GM23338 (cell line): ENCODE results near the gene PRELID3B. TPM values are rescaled to one million over a fixed set of nuclear protein-coding genes. Genes with fewer than 3 reads are reported as not detected.
A peak's percentile ranks its signal among the peaks of the same experiment; 100 is the strongest.

Experiments
- ATAC-seq: fragments of 200-7000 bp; cut with Tn5 transposase; 3 replicates; pipeline ENCODE4 v1.9.1; 2020
- DNase-seq: peaks from one replicate; pipeline ENCODE4 v3.0.0-alpha.2; 2015; ENCODE audit warnings: low spot score
- H2AFZ ChIP-seq: fragments of 200-600 bp; sonication (generic); 2 replicates; pipeline ENCODE4 v1.8.0; 2016; ENCODE audit warnings: antibody characterized with exemption, mild to moderate bottlenecking, moderate library complexity
- H3F3A ChIP-seq: fragments of 200-600 bp; sonication (generic); replicated peaks from 2 replicates; pipeline ENCODE4 v1.8.0; 2017; ENCODE audit warnings: antibody characterized with exemption, mixed run types, low read depth
- H3K27ac ChIP-seq: fragments of 200-600 bp; sonication (generic); 2 replicates; pipeline ENCODE4 v1.6.1; 2016; ENCODE audit warnings: low read depth
- H3K27me3 ChIP-seq: fragments of 200-600 bp; sonication (generic); 2 replicates; pipeline ENCODE4 v1.8.0; 2016; ENCODE audit warnings: mild to moderate bottlenecking, mixed run types, moderate library complexity; ENCODE audit not compliant: insufficient read depth
- H3K36me3 ChIP-seq: fragments of 200-600 bp; sonication (generic); 2 replicates; pipeline ENCODE4 v1.8.0; 2016; ENCODE audit warnings: mild to moderate bottlenecking; ENCODE audit not compliant: insufficient read depth
- H3K4me1 ChIP-seq: fragments of 200-600 bp; sonication (generic); 2 replicates; pipeline ENCODE4 v1.8.0; 2016; ENCODE audit warnings: mild to moderate bottlenecking, moderate library complexity; ENCODE audit not compliant: insufficient read depth
- H3K4me2 ChIP-seq: fragments of 200-600 bp; sonication (generic); 2 replicates; pipeline ENCODE4 v1.7.1; 2017; ENCODE audit warnings: mixed run types
- H3K4me3 ChIP-seq: fragments of 200-600 bp; sonication (generic); 2 replicates; pipeline ENCODE4 v1.6.1; 2016; ENCODE audit warnings: mixed run types
- H3K79me2 ChIP-seq: fragments of 200-600 bp; sonication (generic); replicated peaks from 2 replicates; pipeline ENCODE4 v1.8.0; 2017; ENCODE audit warnings: mild to moderate bottlenecking; ENCODE audit not compliant: insufficient read depth
- H3K9me2 ChIP-seq: fragments of 200-600 bp; sonication (generic); 2 replicates; pipeline ENCODE4 v1.8.0; 2017; ENCODE audit not compliant: insufficient read depth
- H4K20me1 ChIP-seq: fragments of 200-600 bp; sonication (generic); replicated peaks from 2 replicates; pipeline ENCODE4 v1.8.0; 2017; ENCODE audit warnings: mild to moderate bottlenecking; ENCODE audit not compliant: insufficient read depth
- H3K27ac Mint-ChIP-seq: 2 replicates; pipeline ENCODE4 v1.8.0; 2020; ENCODE audit warnings: inconsistent platforms, mild to moderate bottlenecking, moderate library complexity, mixed read lengths
- H3K27me3 Mint-ChIP-seq: 3 replicates; pipeline ENCODE4 v1.8.0; 2022; ENCODE audit warnings: low read depth, mild to moderate bottlenecking, moderate library complexity, mixed read lengths, inconsistent platforms; ENCODE audit not compliant: insufficient read depth, poor library complexity
- H3K36me3 Mint-ChIP-seq: 3 replicates; pipeline ENCODE4 v1.8.0; 2021; ENCODE audit warnings: low read depth, mild to moderate bottlenecking, inconsistent platforms, moderate library complexity, mixed read lengths
- H3K4me1 Mint-ChIP-seq: 3 replicates; pipeline ENCODE4 v1.8.0; 2020; ENCODE audit warnings: mild to moderate bottlenecking, inconsistent platforms, mixed read lengths
- H3K4me3 Mint-ChIP-seq: 3 replicates; pipeline ENCODE4 v1.8.0; 2021; ENCODE audit warnings: moderate library complexity, mild to moderate bottlenecking, inconsistent platforms, mixed read lengths
- H3K9me3 Mint-ChIP-seq: 3 replicates; pipeline ENCODE4 v1.8.0; 2020; ENCODE audit warnings: moderate library complexity, mild to moderate bottlenecking, inconsistent platforms, mixed read lengths
- CREB1 ChIP-seq: fragments of 250-450 bp; sonication (Bioruptor Pico); IDR thresholded peaks from 2 replicates; pipeline ENCODE4 v1.5.0; 2020; ENCODE audit warnings: low read depth, mild to moderate bottlenecking, moderate library complexity
- CTCF ChIP-seq, 2 experiments: fragments of 200-600 bp in 1 of 2; sonication (generic) in 1 of 2; conservative IDR thresholded peaks; 2 replicates each; pipeline versions ENCODE4 v1.5.1 to v1.6.1; 2016 to 2017; ENCODE audit warnings: antibody characterized with exemption in 2 of 2, low read depth in 2 of 2, mild to moderate bottlenecking in 2 of 2, moderate library complexity in 1 of 2
- ETS1 ChIP-seq: IDR thresholded peaks from 2 replicates; pipeline ENCODE4 v1.6.1; 2016; ENCODE audit warnings: antibody characterized with exemption
- EZH2 ChIP-seq: fragments of 200-600 bp; sonication (generic); IDR thresholded peaks from one replicate; pipeline ENCODE4 v1.8.0; 2017; ENCODE audit warnings: antibody characterized with exemption, mild to moderate bottlenecking, low read depth; ENCODE audit not compliant: unreplicated experiment
- EZH2phosphoT487 ChIP-seq: fragments of 200-600 bp; sonication (generic); IDR thresholded peaks from one replicate; pipeline ENCODE4 v1.8.1; 2018; ENCODE audit warnings: antibody characterized with exemption; ENCODE audit not compliant: unreplicated experiment
- JUNB ChIP-seq: IDR thresholded peaks from one replicate; pipeline ENCODE4 v1.6.1; 2016; ENCODE audit warnings: antibody characterized with exemption; ENCODE audit not compliant: unreplicated experiment
- NANOG ChIP-seq: IDR thresholded peaks from 2 replicates; pipeline ENCODE4 v1.6.1; 2016; ENCODE audit warnings: antibody characterized with exemption, borderline replicate concordance
- POLR2AphosphoS5 ChIP-seq: IDR thresholded peaks from 2 replicates; pipeline ENCODE4 v1.6.1; 2016; ENCODE audit warnings: antibody characterized with exemption, low read depth
- REST ChIP-seq: IDR thresholded peaks from one replicate; pipeline ENCODE4 v1.6.1; 2018; ENCODE audit warnings: antibody characterized with exemption; ENCODE audit not compliant: unreplicated experiment
- STAT1 ChIP-seq: IDR thresholded peaks from one replicate; pipeline ENCODE4 v1.6.1; 2016; ENCODE audit warnings: antibody characterized with exemption; ENCODE audit not compliant: unreplicated experiment
- ZNF114 ChIP-seq: fragments of 250-450 bp; sonication (Bioruptor Pico); IDR thresholded peaks from 2 replicates; pipeline ENCODE4 v1.5.0; 2020; ENCODE audit warnings: mild to moderate bottlenecking, moderate library complexity
- ZNF331 ChIP-seq: fragments of 250-450 bp; sonication (Bioruptor Pico); IDR thresholded peaks from 2 replicates; pipeline ENCODE4 v1.5.0; 2020; ENCODE audit warnings: low read depth, mild to moderate bottlenecking, moderate library complexity
- ZNF462 ChIP-seq: fragments of 250-450 bp; sonication (Bioruptor Pico); IDR thresholded peaks from 2 replicates; pipeline ENCODE4 v1.5.0; 2020; ENCODE audit warnings: mild to moderate bottlenecking, moderate library complexity
- polyA plus RNA-seq: library from polyadenylated mRNA; unstranded; fragments of >200 nt; fragmentation: Nextera tagmentation; extraction: Ambion mirVana; gene quantifications from 2 replicates; pipeline ENCODE4 v1.2.1, GENCODE V29; 2016
- total RNA-seq: library from RNA; depleted of rRNA; stranded (reverse); fragments of >200 nt; shearing (Covaris generic); gene quantifications from 2 replicates; pipeline ENCODE4 v1.2.3, GENCODE V29; 2014

PRELID3B gene
- total and polyA plus RNA-seq, 2 experiments from 2014 or later = 42.7 to 43.6 TPM

- H4K20me1 ChIP-seq = peaks cover 43% of the 10 kb centered on the region
- Mint-ChIP-seq H3K27me3 (peaks cover 28% of the 10 kb centered on the region), H3K4me3 (peak overlapping the region; percentile 93), H3K36me3 (peaks cover 68% of the 10 kb centered on the region), H3K9me3 (no peaks in the 10 kb centered on the region), H3K27ac (no peak overlapping the region), H3K4me1 (peaks cover 25% of the 10 kb centered on the region)
- TF ChIP-seq ETS1 = no peak
- no peak for TF ChIP-seq EZH2
- no peak for TF ChIP-seq CREB1 (CRISPR knock-in tag)
- TF ChIP-seq REST = no peak
- TF ChIP-seq NANOG = no peak
- TF ChIP-seq JUNB = no peak
- TF ChIP-seq ZNF114 (CRISPR knock-in tag) = no peak
- TF ChIP-seq ZNF462 = no peak
- no peak for TF ChIP-seq CTCF (conservative IDR thresholded peaks at IDR 0.05; ENCODE audit: low read depth in 2 of 2)
- TF ChIP-seq EZH2phosphoT487 = no peak
- TF ChIP-seq POLR2AphosphoS5 = no peak
- TF ChIP-seq STAT1 = no peak
- no peak for TF ChIP-seq ZNF331
- no peak for DNase-seq
- H3K27ac ChIP-seq = no peak overlapping the region
- H3K36me3 ChIP-seq = peaks cover 46% of the 10 kb centered on the region
- peaks cover 27% of the 10 kb centered on the region for H3K4me1 ChIP-seq
- peak overlapping the region; percentile 90 for H3K4me3 ChIP-seq
- 0 out of 2 replicates have a peak, but pooled peaks cover 4% of the 10 kb centered on the region for H3K27me3 ChIP-seq
- H3F3A ChIP-seq = 0 out of 2 replicates have a peak, but pooled peaks cover 5% of the 10 kb centered on the region
- no peaks in the 10 kb centered on the region for H3K9me2 ChIP-seq
- H3K79me2 ChIP-seq = peaks cover 50% of the 10 kb centered on the region
- no peak overlapping the region for H2AFZ ChIP-seq
- peak overlapping the region; percentile 88 for H3K4me2 ChIP-seq
- ATAC-seq = no peak
Measured at GRCh38 chr20:59030911-59031563, 11.5 kb downstream of the PRELID3B start.
